ENCODE data around the gene FRMD4A.

FRMD4A gene

GRCh38 chr10:13892871-13893270, 437.9 kb downstream of the FRMD4A start:
- Histone ChIP-seq H3K9me3 (no peaks in the 10 kb centered on the region), H3K4me3 (ENCODE audit: low read depth in 1 of 2, low read length in 1 of 2) (no peak overlapping the region), H3K27ac (no peak overlapping the region), H3K27me3 (peaks cover 79% of the 10 kb centered on the region), H3K36me3 (no peaks in the 10 kb centered on the region), H3K4me1 (ENCODE audit: control insufficient read depth in 1 of 2, insufficient read depth in 1 of 2, low read depth in 1 of 2, low read length in 1 of 2) (no peaks in the 10 kb centered on the region)
- TF ChIP-seq CTCF (IDR thresholded peaks at IDR 0.05): no peak

GRCh38 chr10:13892001-13892491, 438.7 kb downstream of the FRMD4A start:
- H3K27ac ChIP-seq: no peak overlapping the region
- H3K4me3 ChIP-seq (ENCODE audit: low read depth in 1 of 2, low read length in 1 of 2): no peak overlapping the region
- H3K4me1 ChIP-seq (ENCODE audit: control insufficient read depth in 1 of 2, insufficient read depth in 1 of 2, low read depth in 1 of 2, low read length in 1 of 2): no peaks in the 10 kb centered on the region
- no peaks in the 10 kb centered on the region for H3K36me3 ChIP-seq
- H3K27me3 ChIP-seq: peaks cover 88% of the 10 kb centered on the region
- no peaks in the 10 kb centered on the region for H3K9me3 ChIP-seq
- no peak for TF ChIP-seq CTCF (IDR thresholded peaks at IDR 0.05)

- Histone ChIP-seq H3K27ac (no peak overlapping the region), H3K4me1 (ENCODE audit: control insufficient read depth in 1 of 2, insufficient read depth in 1 of 2, low read depth in 1 of 2, low read length in 1 of 2) (no peaks in the 10 kb centered on the region), H3K36me3 (no peaks in the 10 kb centered on the region), H3K9me3 (no peaks in the 10 kb centered on the region), H3K27me3 (peaks cover 94% of the 10 kb centered on the region), H3K4me3 (ENCODE audit: low read depth in 1 of 2, low read length in 1 of 2) (peak overlapping the region in 1 of 2 experiments; percentile 15)
- no peak for TF ChIP-seq CTCF (IDR thresholded peaks at IDR 0.05)
These were observed 439.4 kb downstream of the FRMD4A start for GRCh38 chr10:13891128-13892000.

GRCh38 chr10:13890233-13891127, 440.2 kb downstream of the FRMD4A start:
- H3K4me1 ChIP-seq (ENCODE audit: control insufficient read depth in 1 of 2, insufficient read depth in 1 of 2, low read depth in 1 of 2, low read length in 1 of 2): no peaks in the 10 kb centered on the region
- no peaks in the 10 kb centered on the region for H3K36me3 ChIP-seq
- peaks cover 93% of the 10 kb centered on the region for H3K27me3 ChIP-seq
- H3K4me3 ChIP-seq (ENCODE audit: low read depth in 1 of 2, low read length in 1 of 2): no peak overlapping the region
- H3K27ac ChIP-seq: no peak overlapping the region
- no peak for TF ChIP-seq CTCF (IDR thresholded peaks at IDR 0.05)
- H3K9me3 ChIP-seq: no peaks in the 10 kb centered on the region

GRCh38 chr10:13887761-13888160, 443.0 kb downstream of the FRMD4A start:
- H3K9me3 ChIP-seq: no peaks in the 10 kb centered on the region
- no peak for TF ChIP-seq CTCF (IDR thresholded peaks at IDR 0.05)
- H3K36me3 ChIP-seq: no peaks in the 10 kb centered on the region
- H3K4me3 ChIP-seq (ENCODE audit: low read depth in 1 of 2, low read length in 1 of 2): no peak overlapping the region
- H3K27me3 ChIP-seq: peaks cover 67% of the 10 kb centered on the region
- H3K27ac ChIP-seq: no peak overlapping the region
- no peaks in the 10 kb centered on the region for H3K4me1 ChIP-seq (ENCODE audit: control insufficient read depth in 1 of 2, insufficient read depth in 1 of 2, low read depth in 1 of 2, low read length in 1 of 2)
